ENCODE measurements around the gene SMIM22.
"Not testable (repeated sequence)": the region's sequence is repeated elsewhere in the genome, so short reads cannot be mapped to it uniquely, and the experiment has no call there.

Gene SMIM22

GRCh38 chr16:4769306-4769638, 25.9 kb upstream of the SMIM22 start:
- no peak for DNase-seq

GRCh38 chr16:4771646-4772045, 23.5 kb upstream of the SMIM22 start:
- DNase-seq = no peak

- no peak for DNase-seq
Measured at GRCh38 chr16:4772351-4772750, 22.8 kb upstream of the SMIM22 start.

GRCh38 chr16:4775005-4775404, 20.2 kb upstream of the SMIM22 start:
- no peak for DNase-seq

- no peak for DNase-seq
Measured at GRCh38 chr16:4776141-4776705, 18.9 kb upstream of the SMIM22 start.

- no peak for DNase-seq
Measured at GRCh38 chr16:4777339-4778049, 17.7 kb upstream of the SMIM22 start.

- no peak for DNase-seq
Measured at GRCh38 chr16:4778050-4778392, 17.1 kb upstream of the SMIM22 start.

GRCh38 chr16:4780235-4780634, 14.9 kb upstream of the SMIM22 start:
- DNase-seq = no peak

GRCh38 chr16:4783251-4783950, 11.8 kb upstream of the SMIM22 start:
- no peak for DNase-seq

- no peak for DNase-seq
Measured at GRCh38 chr16:4783951-4784336, 11.2 kb upstream of the SMIM22 start.

GRCh38 chr16:4784444-4784987, 10.7 kb upstream of the SMIM22 start:
- not testable (repeated sequence) for DNase-seq

- no peak for DNase-seq
Measured at GRCh38 chr16:4785758-4786433, 9.3 kb upstream of the SMIM22 start.

GRCh38 chr16:4787068-4787467, 8.1 kb upstream of the SMIM22 start:
- no peak for DNase-seq

- no peak for DNase-seq
Measured at GRCh38 chr16:4787627-4788482, 7.3 kb upstream of the SMIM22 start, which contains the start of gene SEPTIN12. Gene SEPTIN12, minus strand, starts transcription at chr16:4788345. Its CDS starts 700 bp downstream, at chr16:4787645.

GRCh38 chr16:4788489-4788889, 6.7 kb upstream of the SMIM22 start:
- DNase-seq = no peak

- no peak for DNase-seq
Measured at GRCh38 chr16:4788910-4789309, 6.3 kb upstream of the SMIM22 start.

GRCh38 chr16:4790261-4790660, 4.9 kb upstream of the SMIM22 start:
- no peak for DNase-seq

- DNase-seq = no peak
Measured at GRCh38 chr16:4790871-4791270, 4.3 kb upstream of the SMIM22 start.

GRCh38 chr16:4792951-4793513, 2.1 kb upstream of the SMIM22 start:
- no peak for DNase-seq

- DNase-seq = no peak
Measured at GRCh38 chr16:4795828-4796572, 831 bp downstream of the SMIM22 start.

GRCh38 chr16:4796982-4797804, 2.0 kb downstream of the SMIM22 start:
- no peak for DNase-seq

Data from KG1 (cell line).